Measurements from ENCODE around the gene FBXO33. TPM values are rescaled to one million over a fixed set of nuclear protein-coding genes. Genes with fewer than 3 reads are reported as not detected.

The FBXO33 gene
- total RNA-seq (2014; rRNA removed; shearing (Covaris generic)), result 16.0 and 18.7 TPM in 2 replicates
- 11.7 and 12.5 TPM in 2 replicates for polyA plus RNA-seq (2015; cell fraction: cytosol; rRNA removed)
- 16.5 and 16.7 TPM in 2 replicates for polyA plus RNA-seq (2015; cell fraction: nucleus; rRNA removed)

DNA sequence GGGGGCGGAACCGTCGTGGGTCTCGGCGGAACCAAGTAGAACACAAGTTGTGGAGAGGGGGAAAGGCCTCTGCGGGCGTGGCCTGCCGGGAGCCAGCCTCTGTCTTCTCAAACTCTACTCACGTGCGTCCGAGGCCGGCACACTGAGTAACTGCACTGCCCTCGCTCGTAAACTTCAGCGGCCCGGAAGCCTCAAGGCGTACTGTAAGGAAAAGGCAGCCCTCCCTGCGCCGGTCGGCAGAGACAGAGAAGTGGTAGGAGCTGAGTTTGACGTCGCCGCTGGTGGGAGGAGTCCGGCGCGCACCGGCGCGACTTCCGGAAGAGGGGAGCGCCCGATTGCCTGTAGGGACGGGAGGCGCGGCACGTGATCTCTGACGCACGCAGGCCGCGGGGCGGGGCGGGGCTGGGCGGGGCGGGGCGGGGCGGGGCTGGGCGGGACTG, at the start of gene FBXO33:
Gene FBXO33, minus strand, starts transcription at position 255 of the 440 bp plus-strand sequence. CDS start 271 bp downstream, outside the sequence.
- peak; percentile 96 for DNase-seq (ENCODE audit: low read depth)

GRCh38 chr14:39474416-39474911, 42.2 kb upstream of the FBXO33 start:
- no peak for DNase-seq (ENCODE audit: low read depth)

- no peak for DNase-seq (ENCODE audit: low read depth)
Observed at GRCh38 chr14:39472078-39472477, 39.8 kb upstream of the FBXO33 start.

DNA sequence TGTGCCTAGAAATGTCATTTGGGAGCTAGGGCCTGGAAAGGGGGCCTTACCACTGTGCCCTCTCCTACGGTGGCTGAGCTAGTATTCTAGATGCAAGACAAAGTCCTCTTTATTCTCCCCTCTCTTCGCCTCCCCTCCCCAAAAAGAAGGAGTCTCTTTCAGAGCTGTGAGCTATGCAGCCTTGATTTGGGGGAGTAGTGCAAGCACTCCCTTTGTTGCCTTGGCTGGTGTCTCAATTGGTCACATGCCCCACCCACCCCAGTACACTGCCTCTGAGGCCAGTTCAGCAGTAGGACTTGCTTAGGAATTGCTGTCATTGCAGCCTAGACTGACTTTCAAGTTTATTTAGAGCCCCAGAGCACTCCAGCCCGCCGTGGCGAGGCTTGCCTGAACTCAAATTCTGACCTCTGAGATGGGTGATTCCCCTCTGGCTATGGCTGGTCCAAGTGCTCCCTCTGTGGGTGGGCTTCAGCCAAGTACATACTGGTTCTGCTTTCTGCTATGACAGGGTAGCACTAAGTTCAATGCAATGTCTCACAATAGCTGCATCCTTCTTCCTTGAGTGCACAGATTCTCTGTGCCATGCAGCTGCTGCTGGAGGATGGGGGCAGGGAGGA, 37.0 kb upstream of the FBXO33 start:
- peak; percentile 22 for DNase-seq (ENCODE audit: low read depth)

- DNase-seq (ENCODE audit: low read depth), result peak; percentile 58
Observed at GRCh38 chr14:39467889-39468524, 35.8 kb upstream of the FBXO33 start.

- DNase-seq (ENCODE audit: low read depth), result no peak
Observed at GRCh38 chr14:39459795-39460478, 27.7 kb upstream of the FBXO33 start.

DNA sequence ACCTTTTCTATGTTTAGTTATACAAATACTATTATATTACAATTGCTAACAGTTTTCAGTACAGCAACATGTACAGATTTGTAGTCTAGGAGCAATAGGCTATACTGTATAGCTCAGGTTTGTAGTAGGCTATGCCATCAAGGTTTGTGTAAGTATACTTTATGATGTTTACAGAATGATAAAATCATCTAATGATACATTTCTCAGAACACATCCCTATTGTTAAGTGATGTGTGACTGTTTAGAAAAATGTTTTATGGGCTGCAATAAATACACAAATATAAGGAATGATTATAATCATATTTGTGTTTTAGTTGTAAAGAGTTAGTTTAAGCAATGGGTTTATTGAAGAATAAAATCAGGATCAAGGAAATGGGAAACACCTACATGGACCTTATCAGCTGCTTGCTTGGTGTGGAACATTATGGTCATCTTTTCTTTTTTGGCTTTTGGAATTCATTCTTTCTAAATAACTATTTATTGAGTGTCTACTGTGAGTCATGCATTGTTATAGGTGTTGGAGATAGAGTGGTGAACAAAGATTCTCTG, 24.5 kb upstream of the FBXO33 start:
- no peak for DNase-seq (ENCODE audit: low read depth)

- DNase-seq (ENCODE audit: low read depth), result no peak
Observed at GRCh38 chr14:39454906-39455539, 22.8 kb upstream of the FBXO33 start.

DNA sequence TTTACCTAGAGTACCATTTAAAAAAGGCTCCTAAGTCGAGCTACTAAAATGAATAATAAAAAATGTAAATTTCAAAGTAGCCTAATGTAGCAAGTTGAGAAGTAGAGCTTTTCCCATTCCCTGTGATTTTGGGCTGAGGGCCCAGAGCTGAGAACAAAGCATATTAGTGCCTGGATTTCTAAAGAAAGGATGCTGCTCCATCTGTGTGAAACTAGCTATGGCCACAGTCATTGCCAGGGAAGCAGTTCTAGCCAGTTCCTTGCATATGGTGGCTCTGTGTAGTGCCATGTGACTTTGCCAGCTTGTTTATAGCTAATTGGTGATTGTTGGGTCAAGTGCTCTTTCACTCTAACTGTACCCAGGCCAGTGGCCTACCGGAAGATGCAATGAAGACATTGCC, 20.4 kb upstream of the FBXO33 start:
- DNase-seq (ENCODE audit: low read depth), result no peak

DNA sequence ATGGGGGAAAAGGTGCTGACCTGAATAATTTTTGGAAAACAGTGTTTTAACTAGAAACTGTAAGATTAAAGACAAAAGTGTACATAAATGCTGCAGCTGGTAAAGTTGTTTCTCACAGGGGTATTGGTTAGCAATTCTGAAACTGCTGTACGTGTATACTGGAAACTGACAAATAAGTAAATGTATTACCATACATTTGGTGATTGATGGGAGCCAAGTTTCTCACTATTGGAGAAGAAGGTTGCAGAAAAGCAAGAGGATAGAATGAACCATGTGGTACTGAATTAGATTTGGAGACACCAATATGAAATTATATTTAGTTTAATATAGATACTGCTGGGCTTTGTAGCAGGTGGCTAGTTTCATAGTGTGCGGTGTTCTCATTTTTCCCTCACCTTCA, 19.6 kb upstream of the FBXO33 start:
- no peak for DNase-seq (ENCODE audit: low read depth)

GRCh38 chr14:39447175-39447661, 15.0 kb upstream of the FBXO33 start:
- no peak for DNase-seq (ENCODE audit: low read depth)

- DNase-seq (ENCODE audit: low read depth), result no peak
Observed at GRCh38 chr14:39446131-39446744, 14.0 kb upstream of the FBXO33 start.

DNA sequence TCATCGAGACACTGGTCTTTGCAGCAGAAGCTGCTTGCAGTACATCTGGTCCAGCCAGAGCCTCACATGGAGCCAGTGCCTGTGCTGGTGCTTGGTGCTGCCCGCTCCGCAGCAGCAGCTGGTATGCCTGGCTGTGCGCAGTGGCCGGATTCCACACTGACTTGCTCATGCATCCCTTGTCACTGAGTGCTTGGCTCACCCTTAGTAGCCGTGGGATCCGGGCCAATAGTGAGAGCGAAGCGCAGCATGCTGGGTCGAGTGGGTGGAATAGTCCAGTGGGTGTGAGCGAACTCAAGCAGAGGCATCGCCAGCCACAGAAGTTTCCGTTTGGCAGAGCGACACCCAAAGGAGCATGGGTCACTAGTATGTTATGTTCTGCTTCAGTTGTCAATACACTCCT, 10.1 kb upstream of the FBXO33 start:
- peak; percentile 71 for DNase-seq (ENCODE audit: low read depth)

GRCh38 chr14:39441805-39442204, 9.6 kb upstream of the FBXO33 start:
- DNase-seq (ENCODE audit: low read depth), result no peak

- no peak for DNase-seq (ENCODE audit: low read depth)
Observed at GRCh38 chr14:39440975-39441374, 8.7 kb upstream of the FBXO33 start.

- DNase-seq (ENCODE audit: low read depth), result no peak
Observed at GRCh38 chr14:39435241-39435640, 3.0 kb upstream of the FBXO33 start.

DNA sequence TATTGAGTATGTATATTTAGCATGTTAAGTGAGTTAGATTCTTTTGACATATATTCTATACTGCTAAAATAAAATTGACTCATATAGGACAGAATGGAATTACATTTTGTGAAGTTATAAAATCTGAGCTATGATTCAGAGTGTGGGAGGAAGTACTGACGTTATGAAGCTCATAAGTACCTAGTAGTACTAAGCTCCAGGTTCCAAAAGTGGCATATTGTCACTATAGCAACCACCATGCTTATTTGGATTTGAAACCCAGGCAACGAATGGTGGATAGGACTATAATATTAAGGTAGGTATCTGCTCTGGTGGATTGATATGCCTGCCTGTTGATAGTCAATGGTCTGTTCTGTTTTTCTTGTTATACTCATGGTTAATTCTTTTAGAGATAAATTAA, 2.2 kb upstream of the FBXO33 start:
- DNase-seq (ENCODE audit: low read depth), result peak; percentile 29

DNA sequence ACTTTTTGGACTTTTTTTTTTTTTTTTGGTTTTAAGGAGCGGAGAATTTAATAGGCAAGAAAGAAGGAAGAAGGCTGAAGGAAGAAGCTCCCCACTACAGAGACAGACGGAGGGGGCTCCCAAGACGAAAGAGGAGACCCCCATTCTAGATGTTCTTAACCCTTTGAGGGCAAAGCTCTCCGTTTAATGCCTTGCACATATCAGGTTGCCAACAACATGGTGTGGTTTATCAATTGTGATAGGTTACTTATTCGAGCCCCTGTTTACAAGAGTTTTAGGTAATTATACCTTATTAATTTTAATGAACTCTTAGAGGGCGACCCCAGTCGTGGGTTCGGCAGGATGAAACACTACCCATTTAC, 1.2 kb upstream of the FBXO33 start:
- DNase-seq (ENCODE audit: low read depth), result no peak

DNA sequence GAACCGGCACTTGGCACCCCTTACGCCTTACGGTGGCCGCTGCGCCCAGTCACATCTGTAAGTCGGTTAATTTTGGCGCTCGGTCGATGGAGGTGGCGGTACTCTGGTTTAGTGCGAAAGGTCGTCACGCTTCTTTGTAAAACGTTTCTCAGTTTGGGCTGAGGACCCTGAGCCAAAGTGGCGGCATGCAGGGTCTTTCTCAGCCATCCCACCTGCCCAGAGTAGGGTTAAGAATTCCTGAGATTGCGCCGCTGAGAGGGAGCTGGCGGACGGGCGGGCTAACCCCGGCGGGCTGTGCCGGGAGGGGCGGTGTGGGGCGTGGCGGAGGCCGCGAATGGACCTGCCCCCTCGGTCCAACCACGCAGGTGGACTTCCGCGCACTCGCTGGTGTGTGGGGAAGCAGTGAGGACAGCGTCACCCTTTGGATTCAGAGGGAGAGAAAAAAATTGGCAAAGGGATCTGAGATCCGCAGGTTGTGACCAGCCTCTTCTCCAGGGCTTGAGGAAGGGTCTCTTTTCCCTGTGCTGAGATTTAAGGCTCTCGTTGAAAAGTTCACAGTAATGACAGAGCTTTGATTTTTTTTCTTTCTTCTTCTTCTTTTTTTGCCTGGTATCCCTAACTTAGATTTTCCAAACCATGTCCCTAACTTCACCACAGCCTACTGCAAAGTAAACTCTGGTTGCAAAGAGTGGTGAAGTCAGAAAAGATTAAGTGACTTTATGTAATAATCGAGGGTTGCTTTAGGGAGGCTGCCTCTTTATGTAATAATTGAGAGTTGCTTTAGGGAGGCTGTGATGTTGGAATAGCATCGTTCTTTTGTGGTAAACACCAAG, 602 bp upstream of the FBXO33 start:
- DNase-seq (ENCODE audit: low read depth), result peak; percentile 89
